ENCODE measurements around the gene GORAB.

The GORAB gene, protein sequence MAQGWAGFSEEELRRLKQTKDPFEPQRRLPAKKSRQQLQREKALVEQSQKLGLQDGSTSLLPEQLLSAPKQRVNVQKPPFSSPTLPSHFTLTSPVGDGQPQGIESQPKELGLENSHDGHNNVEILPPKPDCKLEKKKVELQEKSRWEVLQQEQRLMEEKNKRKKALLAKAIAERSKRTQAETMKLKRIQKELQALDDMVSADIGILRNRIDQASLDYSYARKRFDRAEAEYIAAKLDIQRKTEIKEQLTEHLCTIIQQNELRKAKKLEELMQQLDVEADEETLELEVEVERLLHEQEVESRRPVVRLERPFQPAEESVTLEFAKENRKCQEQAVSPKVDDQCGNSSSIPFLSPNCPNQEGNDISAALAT

GRCh38 chr1:170531758-170532657 lies at the start of gene GORAB:
TSS of gene GORAB (plus strand) at chr1:170532166. CDS start at chr1:170532224, 58 bp downstream.
- in situ Hi-C loops (cut with MboI; ENCODE audit: low sequenced_read_pairs) = loop anchor here (25.0 kb wide), 1 partner anchor 620 kb away; no protein-coding TSS in a partner anchor

- in situ Hi-C loops (cut with MboI; ENCODE audit: low sequenced_read_pairs) = no loop called here
These were observed 48.9 kb upstream of the GORAB start for GRCh38 chr1:170483051-170483450.

DNA sequence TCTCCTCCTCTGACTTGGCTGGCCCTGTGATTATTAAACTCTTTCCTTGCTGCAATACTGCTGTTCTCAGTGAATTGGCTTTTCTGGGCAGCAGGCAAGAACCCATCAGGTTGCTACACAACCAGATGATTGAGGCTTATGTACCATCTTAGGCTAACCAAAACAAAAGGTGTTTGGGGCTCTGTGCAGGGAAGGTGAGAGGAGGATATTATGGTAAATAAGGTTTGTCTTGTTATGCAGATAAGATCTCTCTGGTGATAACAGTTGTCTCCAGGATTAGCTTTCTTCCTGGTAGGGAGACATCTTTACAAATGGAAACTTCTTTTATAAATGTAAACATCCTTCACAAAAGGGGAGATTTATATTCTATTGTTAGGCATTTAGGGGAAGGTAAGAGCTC lies 44.5 kb upstream of the GORAB start:
- in situ Hi-C loops (cut with MboI; ENCODE audit: low sequenced_read_pairs) = no loop called here

DNA sequence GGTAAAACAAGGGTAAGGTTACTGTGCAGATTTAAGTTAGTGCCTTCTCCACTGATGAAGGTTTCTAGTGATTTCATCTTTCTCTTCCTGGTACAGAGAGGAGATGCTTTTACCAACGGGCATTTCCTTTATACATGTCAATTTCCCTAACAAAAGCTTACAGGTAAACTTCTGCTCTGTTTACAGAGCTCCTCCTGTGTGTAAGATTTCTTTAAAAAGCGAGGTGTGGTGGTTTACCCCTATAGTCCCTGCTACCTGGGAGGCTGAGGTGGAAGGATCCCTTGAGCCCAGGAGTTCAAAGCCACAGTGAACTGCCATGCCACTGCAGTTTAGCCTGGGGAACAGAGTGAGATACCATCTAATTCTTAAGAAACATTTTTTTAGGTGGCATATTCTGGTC lies 40.7 kb upstream of the GORAB start:
- in situ Hi-C loops (cut with MboI; ENCODE audit: low sequenced_read_pairs) = no loop called here

DNA sequence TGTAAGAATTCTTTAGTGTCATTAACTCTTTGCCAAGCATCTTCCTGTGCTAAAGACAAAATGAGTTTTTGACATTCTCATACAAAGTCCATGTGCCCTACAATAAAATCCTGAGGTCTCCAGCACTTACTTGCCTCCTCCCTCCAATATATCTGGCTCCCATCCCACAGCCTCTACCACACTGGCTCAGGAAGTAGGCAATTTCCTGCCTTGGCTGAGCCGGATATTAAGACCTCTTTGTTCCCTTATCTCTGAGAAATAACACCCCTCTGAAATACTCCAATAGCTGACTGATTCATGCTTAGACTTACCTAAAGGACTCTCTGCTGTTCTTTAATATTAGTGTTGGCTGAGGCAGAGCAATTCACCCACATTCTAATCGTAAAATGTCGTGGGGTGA lies 37.6 kb upstream of the GORAB start:
- in situ Hi-C loops (cut with MboI; ENCODE audit: low sequenced_read_pairs) = no loop called here

DNA sequence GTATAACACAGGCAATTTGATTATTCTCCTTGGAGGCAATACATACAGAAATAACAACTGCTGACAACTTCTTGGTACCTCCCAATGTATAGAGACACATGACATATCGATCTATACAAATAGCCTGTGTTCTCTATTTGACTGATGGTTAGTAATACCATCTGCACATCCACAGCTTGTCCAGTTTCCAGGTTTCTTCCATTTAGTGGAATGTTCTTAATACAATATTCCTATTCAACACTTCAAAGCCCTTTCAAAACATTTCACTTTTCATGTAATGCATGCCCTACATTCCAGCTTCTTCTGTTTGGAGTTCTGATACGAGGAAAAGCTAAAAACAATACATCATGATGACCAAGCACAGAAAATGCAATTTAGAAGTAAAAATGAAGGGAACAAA lies 37.0 kb upstream of the GORAB start:
- in situ Hi-C loops (cut with MboI; ENCODE audit: low sequenced_read_pairs) = no loop called here

- in situ Hi-C loops (cut with MboI; ENCODE audit: low sequenced_read_pairs) = no loop called here
These were observed 33.1 kb upstream of the GORAB start for GRCh38 chr1:170498876-170499275.

DNA sequence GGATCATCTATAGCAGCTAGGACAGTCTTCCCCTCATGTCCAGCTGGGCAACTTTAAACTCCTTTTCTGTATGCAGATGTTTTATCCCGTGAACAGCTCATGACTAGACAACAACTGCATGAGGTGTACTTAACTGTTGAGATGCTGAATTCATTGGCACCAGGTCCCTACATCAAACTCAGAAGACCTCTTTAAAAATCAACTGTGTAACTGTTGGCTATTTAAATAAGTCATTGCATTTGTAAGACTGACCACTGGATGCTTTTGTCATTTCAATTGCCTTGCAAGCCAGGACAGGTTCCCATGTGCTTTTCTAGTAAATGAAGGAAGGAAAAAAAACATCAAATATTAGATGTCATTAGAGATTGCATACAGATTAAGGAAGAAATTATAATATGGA lies 28.3 kb upstream of the GORAB start:
- in situ Hi-C loops (cut with MboI; ENCODE audit: low sequenced_read_pairs) = no loop called here

DNA sequence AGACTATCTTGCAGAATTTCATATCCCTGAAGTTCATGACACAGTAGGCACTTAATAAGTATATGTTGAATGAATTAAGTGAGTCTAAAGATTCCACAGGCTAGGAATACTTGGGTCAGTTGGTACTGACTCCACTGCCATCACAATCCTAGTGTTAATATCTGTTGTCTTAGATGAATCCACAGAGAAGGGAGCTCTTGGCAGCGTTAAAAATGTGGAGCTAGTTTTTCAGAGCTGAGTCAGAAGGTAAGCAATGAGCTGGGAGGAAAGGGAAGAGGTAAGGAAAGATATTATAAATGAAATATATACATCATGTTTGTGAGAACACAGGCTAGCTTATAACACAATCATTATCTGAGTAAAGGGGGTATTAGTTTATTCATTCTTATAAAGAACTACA lies 21.8 kb upstream of the GORAB start:
- in situ Hi-C loops (cut with MboI; ENCODE audit: low sequenced_read_pairs) = no loop called here

GRCh38 chr1:170511038-170511437 lies 20.9 kb upstream of the GORAB start:
- in situ Hi-C loops (cut with MboI; ENCODE audit: low sequenced_read_pairs) = no loop called here

DNA sequence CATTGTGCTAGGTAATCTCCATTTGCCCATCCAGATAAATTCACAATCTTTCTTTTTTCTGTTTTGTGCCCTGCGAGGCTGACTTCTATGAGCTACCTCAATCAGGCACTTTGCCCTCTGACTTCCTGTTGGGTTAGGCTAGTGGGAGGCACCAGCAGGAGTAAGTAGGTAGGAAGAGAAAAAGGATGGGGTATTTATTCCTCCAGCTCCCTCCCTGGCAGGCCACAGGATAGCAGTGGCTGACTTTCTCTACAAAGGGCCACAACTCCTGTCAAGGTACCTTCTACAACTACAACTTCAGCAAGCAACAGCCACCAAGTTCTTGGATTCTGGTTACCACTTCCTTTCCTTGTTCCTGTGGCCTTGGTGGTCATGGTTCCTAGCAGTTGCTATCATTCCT lies 18.8 kb upstream of the GORAB start:
- in situ Hi-C loops (cut with MboI; ENCODE audit: low sequenced_read_pairs) = no loop called here

DNA sequence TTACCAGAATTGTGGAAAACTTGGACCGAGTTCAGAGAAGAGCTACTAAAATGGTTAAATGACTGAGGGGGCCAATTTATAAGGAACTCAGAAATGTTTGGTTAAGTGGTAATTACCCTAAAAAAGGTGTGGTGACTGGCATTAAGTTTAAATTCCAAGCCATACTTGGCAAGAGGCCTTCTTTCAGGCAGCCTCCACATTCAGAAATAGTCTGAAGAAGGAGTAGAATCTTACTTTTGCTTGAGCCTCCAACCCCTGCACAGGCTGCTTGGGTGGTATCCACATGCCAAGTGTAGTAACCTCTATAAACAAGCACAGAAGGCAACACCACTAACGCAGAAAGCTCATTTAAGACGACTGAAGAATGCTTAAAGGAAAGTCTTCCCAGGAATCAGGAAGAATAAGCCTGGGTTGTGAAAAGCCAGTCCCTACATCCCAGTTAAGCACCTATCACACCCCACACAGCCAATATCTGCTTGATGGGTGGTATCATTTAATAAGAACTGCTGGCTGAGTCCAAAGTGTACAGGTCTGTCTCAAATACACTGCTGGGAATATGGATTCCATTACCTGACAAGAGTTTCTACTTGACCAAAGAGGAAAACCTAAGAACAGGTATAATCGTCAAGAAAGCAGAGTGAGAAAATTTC lies 13.7 kb upstream of the GORAB start:
- in situ Hi-C loops (cut with MboI; ENCODE audit: low sequenced_read_pairs) = no loop called here

DNA sequence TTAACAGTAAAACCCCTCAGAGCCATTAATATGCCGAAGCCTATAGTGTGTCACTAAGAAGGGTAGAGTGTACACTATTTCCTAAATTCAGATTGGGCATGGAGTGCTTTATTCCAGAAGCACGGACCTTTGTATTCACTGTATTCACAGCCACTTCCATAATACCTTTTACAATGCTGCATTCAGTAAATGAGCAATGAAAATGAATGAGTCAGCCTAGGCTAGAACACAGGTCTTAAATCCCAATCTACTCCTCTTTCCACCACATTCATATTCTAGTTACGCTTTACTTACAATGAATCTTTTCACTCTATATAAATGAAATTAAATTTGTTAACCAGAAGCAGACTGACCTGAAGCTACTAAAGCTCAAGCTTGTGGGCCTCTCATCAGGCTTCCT lies 13.0 kb upstream of the GORAB start:
- in situ Hi-C loops (cut with MboI; ENCODE audit: low sequenced_read_pairs) = no loop called here

DNA sequence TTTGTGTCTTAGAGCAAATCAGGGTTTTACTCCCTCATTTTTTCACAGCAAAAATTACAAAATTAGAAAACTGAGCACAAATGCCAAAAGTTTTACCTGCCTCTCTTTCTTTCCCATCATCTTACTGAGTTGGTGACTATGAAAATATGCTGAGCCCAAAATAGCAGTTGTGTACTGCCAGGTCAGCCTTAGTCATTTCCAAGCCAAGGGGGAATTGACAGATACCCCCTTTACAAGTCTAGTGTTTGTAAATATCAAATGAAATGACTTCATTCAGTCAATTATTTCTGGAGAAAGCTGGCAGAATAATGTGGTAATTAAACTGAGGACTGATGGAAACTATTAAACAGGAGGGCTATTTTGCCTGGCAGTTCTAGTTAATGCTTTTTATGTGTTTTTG lies 11.4 kb upstream of the GORAB start:
- in situ Hi-C loops (cut with MboI; ENCODE audit: low sequenced_read_pairs) = no loop called here

DNA sequence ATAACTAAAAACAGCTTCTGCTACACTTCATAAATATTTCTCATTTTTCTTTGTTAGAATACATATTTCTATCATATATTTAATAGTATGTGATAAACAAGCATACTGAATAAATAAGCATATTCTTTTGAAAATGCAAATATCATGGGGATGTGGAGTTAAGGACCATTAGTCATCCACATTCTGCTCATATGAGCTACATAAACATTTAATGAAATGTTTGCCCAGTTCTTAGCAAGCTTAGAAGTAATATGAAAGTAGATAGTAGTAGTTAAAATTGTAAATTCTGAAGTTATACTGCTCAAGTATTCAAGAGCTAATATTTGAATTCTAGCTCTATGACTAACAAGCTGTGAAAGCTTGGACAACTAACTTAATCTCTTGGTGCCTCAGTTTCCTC lies 10.1 kb upstream of the GORAB start:
- in situ Hi-C loops (cut with MboI; ENCODE audit: low sequenced_read_pairs) = no loop called here

GRCh38 chr1:170530972-170531757 lies 801 bp upstream of the GORAB start:
- in situ Hi-C loops (cut with MboI; ENCODE audit: low sequenced_read_pairs) = loop anchor here (25.0 kb wide), 1 partner anchor 619 kb away; no protein-coding TSS in a partner anchor

DNA sequence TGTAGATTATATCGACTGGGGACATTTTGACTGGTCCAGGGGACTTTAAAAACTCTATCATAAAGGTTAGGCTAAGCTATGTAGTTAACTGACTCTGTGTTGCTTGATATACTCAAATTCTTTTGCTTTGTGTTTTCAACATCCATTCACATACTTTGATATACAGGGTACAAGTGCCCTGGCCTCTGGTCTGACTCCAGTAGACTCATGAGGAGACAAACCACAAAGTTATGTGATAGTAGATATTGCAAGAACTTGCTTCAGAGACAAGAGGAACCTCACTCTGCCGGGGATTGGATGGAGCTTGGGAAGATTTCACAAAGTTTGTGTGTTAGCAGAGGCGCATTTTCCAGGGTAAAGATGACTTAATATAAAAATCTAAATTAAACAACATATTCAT lies 1.3 kb downstream of the GORAB start:
- in situ Hi-C loops (cut with MboI; ENCODE audit: low sequenced_read_pairs) = loop anchor here (25.0 kb wide), 1 partner anchor 621 kb away; no protein-coding TSS in a partner anchor

GRCh38 chr1:170534626-170535147 lies 2.7 kb downstream of the GORAB start:
- in situ Hi-C loops (cut with MboI; ENCODE audit: low sequenced_read_pairs) = loop anchor here (25.0 kb wide), 1 partner anchor 622 kb away; no protein-coding TSS in a partner anchor

DNA sequence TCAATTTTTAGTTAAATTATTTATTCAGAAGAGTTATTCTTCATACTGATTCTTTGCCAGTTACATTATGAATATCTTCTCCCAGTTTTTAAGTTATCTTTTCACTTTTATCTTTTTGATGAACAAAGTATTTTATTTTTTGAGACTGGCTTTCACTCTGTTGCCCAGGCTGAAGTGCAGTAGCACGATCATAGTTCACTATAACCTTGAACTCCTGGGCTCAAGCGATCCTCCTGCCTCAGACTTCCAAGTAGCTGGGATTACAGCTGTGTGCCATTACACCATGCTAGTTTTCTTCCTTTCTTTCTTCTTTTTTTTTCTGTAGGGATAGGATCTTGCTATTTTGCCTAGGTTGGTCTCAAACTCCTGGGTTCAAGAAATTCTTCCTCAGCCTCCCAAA lies 3.5 kb downstream of the GORAB start:
- in situ Hi-C loops (cut with MboI; ENCODE audit: low sequenced_read_pairs) = loop anchor here (25.0 kb wide), 1 partner anchor 623 kb away; no protein-coding TSS in a partner anchor

DNA sequence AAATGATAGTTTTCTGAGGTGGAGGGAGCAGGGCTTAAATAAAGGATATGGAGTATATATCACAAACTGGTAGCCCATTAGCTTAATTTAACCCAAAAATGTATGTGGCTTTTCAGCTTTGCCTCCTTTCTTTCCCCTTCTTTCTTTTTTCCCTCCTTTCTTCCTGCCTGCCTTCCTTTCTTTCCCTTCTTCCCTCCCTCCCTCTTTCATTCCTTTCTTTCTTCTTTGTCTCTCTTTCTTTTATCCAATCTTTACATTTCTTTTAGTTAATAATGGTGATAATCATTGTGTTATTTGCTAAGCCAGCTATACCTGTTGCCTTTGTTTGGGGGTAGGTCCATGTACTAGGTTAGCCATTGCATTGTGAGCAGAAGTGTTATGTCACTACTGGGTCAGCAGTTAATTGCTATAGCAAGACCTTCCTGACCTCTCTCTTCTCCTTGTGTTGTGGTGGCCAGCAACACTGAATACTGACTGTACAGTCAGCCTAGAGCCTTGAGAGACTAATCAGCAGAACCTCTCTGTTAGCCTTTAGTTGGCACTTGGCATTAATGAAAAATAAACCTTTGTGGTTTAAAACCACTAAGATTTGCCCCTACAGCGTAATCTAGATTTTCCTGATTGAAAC lies 5.1 kb downstream of the GORAB start:
- in situ Hi-C loops (cut with MboI; ENCODE audit: low sequenced_read_pairs) = loop anchor here (25.0 kb wide), 1 partner anchor 625 kb away; no protein-coding TSS in a partner anchor

Measured in HL-60/S4 (cell line).